Bone marrow (tissue), 2 donors: ENCODE measurements around the gene SLC15A3.

Experiments
- DNase-seq, 2 donors: peaks; one replicate each; lab custom pipeline; 2025; lab: John Stamatoyannopoulos, UW

Gene SLC15A3

DNA sequence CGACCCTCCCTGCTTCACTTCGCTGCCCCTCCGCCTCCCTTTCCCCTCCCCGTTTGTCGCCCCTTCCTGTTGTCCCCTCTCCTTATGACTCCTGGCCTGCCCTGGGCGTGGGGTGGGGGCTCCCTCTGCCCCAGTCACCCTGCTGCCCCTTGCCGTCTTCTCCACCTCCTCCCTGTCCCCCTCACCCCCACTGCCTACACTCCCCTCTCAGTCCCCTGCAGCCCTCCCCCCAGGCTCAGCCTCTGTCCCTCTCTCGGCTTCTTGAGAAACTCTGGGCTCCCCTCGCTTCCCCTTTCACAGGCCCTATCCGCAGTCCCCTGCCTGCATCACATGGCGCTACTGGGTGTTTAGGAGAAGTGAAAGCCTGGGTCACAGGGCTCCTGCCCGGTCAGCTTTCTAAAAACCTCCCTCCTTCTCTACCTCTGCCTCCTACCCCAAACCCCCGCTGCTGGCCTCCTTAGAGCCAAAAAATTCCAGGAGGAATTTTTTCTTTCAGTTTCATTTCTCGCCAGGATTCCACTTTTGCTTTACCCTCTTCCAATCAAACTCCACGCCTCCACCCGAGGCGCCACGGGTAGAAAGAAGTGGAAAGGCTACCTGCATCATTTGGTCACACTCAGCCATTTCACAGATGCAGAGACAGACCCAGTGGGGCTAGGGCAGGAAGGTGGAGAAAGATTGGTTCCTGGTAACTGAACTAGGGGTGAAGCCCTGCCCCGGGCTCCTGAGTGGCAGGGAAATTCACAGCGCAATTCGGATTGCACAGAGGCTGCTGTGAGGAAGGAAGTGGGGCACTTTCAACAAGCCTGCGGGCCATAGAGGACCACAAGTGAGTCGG is at the start of gene SLC15A3:
TSS of gene SLC15A3 (minus strand) at position 273 of the 838 bp plus-strand sequence. CDS start 625 bp downstream, outside the sequence.
- peak; percentile 72 to 82 for DNase-seq

DNA sequence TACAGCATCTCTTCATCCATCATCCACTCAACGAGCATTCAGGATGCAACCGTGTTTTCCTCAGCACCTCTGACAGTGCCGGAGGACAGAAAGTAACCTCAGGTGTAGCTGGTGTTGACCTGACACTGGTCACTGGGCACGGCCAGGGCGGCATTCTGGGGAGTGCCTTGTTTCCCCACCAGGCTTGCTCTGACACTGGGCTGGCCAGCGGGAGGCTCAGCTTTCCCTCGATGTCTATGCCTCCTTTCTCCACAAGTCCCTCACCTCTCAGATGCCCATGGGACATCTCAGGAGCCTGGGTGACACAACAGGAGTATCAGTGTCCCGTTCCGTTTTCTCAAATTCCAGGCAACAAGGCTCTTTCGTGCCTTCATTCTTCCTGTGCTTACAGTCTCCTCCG is 48.5 kb upstream of the SLC15A3 start:
- DNase-seq: no peak

DNA sequence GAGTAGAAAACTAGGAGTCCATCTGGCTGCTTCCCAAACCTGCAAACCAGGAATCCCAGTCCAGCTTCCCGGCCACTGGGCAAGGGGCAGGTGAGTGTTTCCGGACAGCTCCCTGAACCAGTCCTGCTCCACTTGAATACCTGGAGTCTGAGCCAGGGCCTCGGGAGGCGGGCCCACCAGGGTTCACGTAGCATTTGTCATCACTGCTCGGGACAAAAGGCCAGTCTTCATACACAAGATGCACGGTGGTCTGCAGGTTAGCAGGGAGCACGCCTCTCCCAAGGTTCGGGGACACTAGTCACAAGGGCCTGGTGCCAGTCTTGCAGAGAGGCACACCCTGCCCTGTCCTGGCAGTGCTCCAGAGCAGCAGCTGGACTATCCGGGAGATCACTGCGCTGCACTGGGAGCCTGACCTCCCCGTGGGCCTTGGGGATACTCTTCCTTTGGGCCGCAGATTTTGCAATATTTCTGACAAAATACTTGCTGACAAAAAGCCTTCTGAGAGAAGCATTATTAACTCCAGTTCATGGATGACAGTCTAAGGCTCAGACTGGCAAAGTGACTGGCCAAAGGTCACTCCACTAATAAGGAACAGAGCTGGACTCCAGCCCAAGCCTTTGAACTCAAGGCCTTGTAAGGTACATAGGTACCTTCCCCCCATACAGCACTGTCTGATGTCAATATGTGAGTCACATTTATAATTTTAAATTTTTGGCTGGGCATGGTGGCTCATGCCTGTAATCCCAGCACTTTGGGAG is 44.6 kb upstream of the SLC15A3 start:
- DNase-seq: no peak

DNA sequence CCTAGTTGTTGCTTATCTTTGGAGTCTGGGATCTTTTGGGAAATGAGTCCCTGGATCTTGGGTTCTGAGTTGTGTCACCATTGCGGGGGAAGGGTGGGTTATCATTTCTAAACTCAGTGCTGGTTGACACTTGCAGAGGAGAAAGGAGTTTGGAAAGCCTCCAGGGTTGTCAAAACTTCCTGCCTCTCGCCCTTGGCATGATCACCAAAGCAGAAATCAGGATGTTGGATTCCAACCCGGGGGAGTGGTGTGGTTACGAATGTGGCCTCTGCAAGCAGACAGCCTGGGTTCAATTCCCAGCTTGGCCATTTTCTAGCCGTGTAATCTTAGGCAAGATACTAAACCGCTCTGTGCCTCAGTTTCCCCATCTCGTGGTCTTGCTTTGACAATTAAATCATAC is 43.8 kb upstream of the SLC15A3 start:
- no peak for DNase-seq

DNA sequence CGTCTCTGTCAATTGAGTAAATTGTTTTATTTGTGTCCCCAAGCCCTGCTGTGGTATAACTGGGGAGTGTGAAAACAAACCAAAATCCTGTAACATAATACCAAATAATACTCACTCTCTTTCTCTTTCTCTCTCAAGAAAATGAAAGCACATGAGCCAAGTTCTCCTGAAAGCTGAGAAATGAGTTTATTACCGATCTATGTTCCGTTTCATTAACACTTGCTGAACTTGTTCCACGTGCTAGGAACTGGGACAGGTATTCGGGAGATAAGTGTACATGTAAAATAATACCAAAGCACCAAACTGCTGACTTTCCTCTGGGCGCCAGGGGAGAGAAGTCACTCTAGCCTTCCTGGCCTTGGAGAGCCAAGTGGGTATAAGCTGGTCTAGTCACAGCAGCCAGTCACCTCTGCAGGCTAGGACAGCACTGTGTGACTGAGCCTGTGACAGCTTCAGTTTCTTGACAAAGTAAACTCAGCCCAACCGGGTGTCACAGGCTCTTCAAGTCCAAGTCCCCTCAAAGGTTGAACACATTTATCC is 42.6 kb upstream of the SLC15A3 start:
- DNase-seq: no peak

DNA sequence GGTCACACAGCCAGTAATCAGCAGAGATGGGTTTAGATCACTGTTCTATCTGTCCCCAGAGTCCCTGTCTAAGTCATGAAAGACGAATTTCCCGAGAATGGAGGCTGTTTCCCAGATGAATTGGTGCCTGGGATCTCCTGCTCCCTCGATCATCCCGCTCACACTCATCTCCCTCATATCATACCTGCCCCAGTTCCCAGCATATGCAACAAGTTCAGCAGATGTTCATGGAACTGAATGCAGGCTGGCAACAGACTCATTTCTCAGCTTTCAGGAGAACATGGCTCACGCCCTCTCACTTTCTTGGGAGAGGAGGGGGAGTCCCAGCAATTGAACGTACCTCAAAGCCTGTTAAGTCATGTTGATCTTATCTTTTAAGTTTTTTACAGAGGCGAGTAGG is 41.6 kb upstream of the SLC15A3 start:
- DNase-seq: no peak

DNA sequence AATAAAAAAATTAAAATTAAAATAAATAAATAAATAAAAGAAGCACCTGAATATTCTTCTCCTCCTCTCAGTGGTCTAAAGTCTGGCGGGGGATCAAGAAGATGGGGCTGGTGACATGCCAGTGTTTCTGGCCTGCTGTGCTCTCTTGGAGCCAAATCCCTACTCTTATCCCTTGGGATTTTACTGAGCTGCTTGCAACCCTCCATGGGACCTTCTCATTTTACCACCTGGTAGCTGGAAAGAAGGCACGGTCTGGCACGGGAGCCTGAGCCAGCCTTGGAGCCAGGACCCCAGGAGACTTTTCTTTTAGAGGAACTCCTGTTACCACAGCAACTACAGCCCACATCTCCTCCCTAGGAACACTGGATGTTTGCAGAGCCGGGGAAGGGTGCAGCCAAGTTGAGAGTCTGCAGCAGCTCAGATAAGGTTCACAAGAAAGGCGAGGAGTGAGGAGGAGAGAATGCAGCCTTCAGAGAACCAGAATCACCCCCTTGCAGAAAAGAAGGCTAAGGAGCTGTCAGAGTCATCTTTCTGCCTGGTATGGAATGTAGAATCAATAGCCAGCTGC is 41.0 kb upstream of the SLC15A3 start:
- no peak for DNase-seq

DNA sequence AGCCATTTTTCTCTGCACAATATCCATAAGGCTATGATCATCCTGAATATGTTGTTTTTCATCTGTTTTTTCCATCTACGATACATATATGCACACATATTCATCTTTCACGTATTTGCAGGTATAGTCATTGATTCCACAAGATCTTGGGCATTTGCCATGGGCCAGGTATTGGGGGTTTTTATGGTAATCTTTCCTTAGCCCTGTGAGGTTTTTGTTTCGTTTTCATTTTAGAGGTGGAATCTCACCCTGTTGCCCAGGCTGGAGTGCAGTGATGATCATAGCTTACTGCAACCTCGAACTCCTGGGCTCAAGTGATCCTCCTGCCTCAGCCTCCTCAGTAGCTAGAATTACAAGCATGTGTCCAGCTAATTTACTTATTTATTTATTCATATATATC is 39.5 kb upstream of the SLC15A3 start:
- no peak for DNase-seq

DNA sequence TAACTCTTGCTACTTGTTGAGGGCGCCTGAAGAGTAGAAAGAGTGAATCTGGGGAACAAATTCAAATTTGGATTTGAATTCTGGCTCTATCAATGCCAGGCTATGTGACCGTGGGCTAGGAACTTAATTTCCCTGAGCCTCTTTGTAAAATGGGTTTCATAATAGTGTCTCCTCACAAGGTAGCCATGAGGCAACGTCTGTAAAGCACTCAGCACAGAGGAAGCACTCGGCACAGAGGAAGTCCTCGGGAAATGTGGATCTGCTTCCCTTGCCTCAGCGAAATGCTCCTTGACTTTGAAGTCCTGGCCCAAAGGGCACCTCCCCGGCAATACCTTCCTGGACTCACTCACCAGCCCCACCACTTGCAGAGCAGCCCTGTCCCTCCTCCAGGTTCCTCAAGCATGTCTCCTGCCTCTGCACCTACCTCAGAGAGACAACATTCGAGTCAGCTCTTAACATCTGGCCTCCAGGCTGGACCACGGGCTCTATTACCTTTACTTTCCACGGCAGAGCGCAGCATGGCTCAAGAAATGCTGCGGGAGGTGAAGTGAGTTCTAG is 37.2 kb upstream of the SLC15A3 start:
- no peak for DNase-seq

DNA sequence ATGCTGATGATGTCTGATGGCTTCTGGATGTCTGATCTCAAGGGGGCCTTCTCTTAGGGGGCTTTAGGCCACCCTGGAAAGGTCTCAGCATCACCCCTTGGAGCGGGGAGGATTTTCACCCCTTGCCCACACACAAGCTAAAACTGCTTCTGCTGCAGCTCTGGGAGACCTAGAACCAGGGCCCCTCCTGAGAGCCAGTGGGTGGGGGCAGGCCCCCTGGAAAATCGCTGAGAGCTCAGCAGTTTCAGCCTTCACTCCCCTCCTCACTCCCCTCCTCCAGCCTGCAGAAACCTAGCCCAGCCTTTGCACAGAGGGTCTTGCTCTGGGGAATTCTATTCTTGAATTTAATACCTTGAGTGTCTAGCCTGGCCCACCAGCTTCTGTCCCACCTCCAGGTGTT is 36.7 kb upstream of the SLC15A3 start:
- DNase-seq: no peak

DNA sequence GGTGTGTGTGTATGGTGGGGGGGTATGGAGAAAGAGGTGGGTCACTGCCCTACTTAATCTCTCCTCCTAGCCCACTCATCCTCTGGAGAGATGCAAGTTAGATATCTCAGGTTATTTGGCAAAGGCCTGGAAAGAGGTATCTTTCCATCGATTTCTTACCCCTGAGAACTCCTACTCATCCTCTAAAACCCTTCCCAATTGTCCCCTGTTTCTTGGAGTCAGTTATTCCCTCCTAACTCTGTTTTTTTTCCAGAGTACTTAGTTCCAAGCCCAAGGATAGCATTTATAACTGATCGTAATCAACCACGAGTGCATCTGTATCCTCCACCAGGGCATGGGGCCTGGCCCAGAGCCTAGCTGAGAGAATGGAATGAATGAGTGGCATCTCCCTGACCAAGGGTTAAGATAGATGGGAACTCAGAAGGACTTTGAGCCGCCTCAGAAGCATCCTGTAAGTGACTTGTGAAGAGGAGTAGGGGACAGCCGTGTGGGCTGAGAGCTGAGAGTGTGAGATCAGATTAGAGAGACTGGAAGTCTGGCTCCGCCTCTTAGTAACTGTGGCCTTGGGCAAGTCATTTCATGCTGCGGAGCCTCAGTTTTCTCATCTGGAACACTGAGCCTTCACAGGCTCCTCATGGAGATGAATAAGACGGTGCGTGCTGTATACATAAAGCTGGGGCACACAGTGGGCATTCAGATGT is 35.8 kb upstream of the SLC15A3 start:
- no peak for DNase-seq

DNA sequence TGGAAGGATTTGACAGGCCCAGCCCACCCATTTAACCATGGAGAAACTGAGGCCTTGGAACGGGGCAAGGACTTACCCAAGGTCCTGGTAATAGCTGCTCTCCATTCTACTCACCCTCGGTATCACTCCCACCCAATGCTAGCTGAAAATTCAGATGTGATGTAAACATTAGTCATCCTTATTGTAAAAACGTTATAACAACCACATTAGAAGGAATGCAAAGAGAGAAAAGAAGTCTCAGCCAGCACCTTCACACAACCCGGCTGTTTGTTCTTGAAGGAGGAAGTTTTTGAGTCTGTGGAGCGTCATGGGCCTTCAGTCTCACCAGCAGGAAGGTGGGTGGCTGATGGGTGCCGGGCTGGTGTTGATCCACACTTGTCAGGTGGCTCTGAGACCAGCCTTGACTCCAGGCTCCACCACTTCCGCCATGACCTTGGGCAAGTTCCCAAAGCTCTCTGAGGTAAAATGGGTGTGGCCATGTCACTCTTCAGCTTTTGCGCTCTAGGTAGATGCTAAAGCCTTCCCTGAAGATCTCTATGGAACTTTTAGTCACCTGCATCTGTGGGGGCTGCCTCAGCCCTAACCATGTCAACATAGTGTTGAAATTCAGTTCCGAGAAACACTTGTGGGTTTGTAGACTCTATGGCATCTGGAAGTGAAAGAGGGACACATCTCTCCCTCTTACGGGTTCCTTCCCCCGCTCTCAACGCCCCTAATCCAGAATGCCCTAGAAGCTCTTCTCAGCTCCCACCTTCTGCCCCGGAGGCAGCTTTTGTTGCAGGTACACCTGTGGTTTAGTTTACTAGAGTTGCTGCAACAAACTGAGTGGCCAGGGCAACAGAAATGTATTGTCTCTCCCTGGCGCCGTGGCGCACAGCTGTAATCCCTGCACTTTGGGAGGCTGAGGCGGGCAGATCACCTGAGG is 34.3 kb upstream of the SLC15A3 start:
- no peak for DNase-seq

DNA sequence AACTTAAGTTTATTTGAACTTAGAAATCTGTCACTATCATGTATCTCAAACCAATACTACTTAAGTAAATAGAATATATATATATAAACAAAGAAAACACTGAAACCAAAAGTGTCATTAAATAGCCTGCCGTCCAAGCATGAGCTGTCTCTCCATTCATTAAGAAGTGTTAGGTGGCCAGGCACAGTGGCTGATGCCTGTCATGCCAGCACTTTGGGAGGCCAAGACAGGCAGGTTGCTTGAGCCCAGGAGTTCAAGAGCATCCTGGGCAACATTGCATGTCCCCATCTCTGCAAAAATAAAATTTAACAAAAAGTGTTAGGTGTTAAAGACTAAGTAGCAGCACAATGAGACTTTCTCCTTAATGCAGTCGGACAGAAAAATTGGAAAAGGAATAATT is 33.5 kb upstream of the SLC15A3 start:
- DNase-seq: no peak

DNA sequence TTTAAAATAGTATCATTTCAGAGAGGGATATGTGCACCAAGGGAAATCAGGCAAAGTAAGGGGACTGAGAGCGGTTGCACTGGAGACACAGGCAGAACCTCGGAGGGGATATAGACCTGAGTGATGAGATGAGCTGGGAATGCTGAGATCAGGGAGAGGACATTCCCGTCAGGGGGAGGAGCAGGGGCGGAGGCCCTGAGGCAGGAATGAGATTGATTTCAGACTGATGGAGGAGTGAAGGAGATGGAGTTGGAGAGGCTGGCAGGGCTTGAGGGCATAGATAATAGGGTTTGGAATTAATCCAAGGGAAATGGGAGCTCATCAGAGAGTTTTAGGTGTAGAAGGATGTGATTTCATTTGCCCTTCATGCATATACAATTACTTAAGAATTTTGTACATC is 32.7 kb upstream of the SLC15A3 start:
- DNase-seq: no peak

DNA sequence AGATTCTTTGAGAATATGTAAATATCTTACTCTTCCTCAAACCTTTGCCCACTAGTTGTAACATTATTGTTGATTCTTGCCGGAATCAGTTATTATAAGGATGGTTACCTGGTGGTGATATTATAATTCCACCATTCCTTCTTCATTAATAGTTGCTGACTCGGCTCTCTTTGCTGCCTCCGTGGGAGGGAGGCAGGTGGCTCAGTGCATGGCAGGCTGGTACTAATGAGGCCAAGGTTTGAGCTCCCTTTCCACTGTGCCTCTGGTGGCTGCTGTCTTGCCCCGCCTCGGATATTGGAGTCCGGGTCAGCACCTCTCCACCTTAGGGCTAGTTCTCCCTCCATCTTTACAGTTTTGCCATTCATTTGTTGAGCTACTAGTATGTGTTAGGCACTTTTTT is 32.2 kb upstream of the SLC15A3 start:
- DNase-seq: no peak

DNA sequence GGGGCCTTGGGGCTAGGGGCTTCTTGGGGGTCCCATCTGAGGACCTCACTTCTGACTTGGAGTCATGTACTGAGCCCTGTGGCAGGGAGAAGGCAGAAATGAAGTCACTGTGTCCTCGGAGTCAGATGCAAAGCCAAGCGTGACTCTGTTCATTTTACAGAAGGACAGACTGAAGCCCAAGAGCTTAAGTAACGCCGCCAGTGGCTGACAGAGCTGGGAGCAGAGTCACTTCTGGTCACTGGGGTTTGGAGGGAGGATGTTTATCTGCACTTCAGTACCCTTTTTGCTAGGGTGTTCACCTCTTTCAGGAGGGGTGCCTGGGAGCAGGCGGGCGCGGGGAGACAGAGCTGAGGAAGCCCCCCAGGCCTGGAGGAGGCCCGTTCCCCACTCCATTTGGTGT is 30.2 kb upstream of the SLC15A3 start:
- no peak for DNase-seq

DNA sequence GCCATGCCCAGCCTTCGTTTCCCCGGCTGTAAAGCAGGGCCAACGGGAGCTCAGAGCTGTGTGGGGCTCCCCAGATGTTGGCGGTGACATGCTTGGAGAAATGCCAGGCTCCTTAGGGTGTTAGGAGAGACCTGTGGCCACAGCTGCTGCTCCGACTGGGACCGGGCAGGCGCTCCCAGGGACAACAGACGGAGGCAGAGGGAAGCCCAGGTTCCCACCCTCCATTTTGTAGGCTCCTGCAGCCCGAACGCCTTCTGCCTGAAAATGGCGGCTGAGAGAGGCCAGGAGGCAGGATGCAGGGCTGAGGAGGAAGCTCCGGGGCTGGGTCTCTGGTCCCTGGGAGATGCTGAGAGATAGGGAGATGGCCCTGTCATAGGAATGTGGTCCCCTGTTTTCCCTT is 29.5 kb upstream of the SLC15A3 start:
- DNase-seq: no peak

DNA sequence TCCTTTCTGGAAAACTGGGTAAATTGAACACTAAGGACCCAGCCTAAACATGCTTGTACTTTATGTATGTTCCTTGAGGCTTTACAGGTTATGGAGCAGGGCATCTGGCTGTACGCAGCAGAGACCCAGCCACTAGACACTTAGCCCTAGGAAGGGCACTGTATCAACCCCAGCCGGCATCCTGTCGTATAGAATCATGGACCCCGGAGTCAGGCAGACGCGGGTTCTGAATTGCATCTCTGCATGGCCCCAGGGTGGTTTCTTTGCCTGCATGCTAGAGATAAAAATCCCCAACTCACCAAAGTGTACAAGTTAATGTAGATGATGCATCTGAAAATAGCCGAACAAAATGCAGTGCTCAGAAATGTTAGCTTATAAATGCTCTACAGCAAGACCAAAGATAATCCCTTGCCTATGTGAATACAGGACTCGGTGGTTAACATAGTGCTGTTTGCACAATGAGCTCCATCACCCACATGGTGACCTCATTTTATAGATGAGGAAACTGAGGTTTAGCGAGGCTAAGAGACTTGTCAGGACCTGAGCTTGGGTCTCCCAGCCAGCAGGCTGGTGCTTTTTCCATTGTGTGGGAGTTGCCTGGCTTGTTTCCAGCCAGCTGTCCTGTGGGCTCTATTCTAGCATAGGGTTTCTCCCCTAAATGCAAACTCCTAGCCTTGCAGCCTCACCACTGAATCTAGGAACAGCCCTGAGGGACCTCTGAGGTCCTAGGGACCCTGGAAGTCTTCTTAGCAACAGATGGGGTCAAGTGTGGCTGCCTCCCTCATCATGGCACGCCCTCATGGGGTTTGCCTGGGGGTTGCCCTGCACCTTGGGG is 26.8 kb upstream of the SLC15A3 start:
- DNase-seq: no peak

DNA sequence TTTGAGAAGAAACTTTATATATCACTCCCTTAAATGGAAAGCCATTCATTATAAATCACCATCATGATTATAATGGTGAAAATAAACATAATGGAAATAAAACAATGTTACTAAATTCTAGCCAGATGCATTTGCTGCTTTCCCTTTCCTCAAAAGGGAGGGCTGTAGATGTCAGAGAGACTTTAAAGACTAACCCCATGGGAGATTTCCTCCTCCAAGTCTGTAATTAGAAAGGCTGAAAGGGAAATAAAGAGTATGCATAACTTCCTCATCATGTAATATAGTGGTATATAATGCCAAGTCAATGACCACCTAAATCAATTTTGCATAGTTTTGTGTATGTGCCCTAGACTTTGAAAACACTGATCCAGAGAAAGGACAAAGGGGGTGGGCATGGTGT is 25.9 kb upstream of the SLC15A3 start:
- DNase-seq: no peak

DNA sequence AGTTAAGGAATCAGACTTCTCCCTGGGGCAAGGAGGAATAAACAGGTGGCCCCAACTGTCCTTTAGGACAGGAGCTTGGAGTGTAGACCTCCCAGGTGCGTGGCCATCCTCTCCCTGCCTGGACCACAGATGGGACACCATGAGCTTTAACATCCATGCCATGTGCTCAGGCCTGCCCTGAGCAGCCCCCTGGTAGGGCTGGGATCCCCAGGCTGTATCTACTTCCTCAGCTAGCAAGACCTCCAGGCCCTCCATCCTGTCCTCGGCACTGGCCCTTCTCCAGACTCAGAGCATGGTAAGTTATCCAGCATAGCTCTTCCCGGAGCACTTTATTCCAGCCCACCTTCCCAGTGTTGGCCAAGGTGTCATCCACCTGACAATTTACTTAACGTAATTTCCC is 25.2 kb upstream of the SLC15A3 start:
- no peak for DNase-seq
